ENCODE measurements around the gene SPPL3. TPM values are rescaled to one million over a fixed set of nuclear protein-coding genes. Genes with fewer than 3 reads are reported as not detected.

Gene SPPL3
- total RNA-seq, 1 experiment from 2014 or later, result 39.7 TPM

DNA sequence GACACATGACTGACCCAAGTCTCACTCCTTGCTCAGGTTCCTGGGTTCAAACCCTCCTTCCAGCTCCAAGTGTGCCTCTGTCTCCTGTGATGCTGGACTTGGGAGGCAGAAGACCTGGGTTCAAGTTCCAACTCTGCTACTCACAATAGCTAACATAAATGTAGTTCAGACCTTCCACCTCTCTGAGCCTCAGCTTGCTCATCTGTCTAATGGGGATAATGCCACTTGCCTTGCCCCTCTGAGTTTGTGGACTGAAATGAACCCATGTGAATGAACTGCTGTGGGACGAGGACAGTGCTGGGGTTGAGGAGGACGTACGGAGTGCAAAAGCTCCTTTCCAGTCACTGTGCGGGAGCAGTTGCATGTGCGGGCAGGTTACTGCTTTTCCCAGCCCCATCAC, 137.6 kb downstream of the SPPL3 start:
- no peak overlapping the region for H3K4me3 ChIP-seq (replicated peaks in 1 of 2; ENCODE audit: low read depth in 1 of 2, low read length in 2 of 2)
- H3K4me1 ChIP-seq (ENCODE audit: control insufficient read depth in 1 of 2, insufficient read depth in 2 of 2, low read length in 2 of 2), result no peaks in the 10 kb centered on the region
- ATAC-seq, result no peak
- intact Hi-C loops (cut with micrococcal nuclease), result no loop called here
- no peak for TF ChIP-seq EGR1 (IDR thresholded peaks at IDR 0.05; ENCODE audit: low read depth)
- no peak for TF ChIP-seq TCF7L2 (IDR thresholded peaks at IDR 0.05; ENCODE audit: borderline replicate concordance, extremely low read depth, insufficient read depth, insufficient read length)
- H3K9me2 ChIP-seq (ENCODE audit: insufficient read depth), result no peaks in the 10 kb centered on the region
- no peaks in the 10 kb centered on the region for H3K9me3 ChIP-seq (ENCODE audit: control insufficient read depth in 1 of 2, insufficient read depth in 1 of 2, low read depth in 1 of 2, low read length in 2 of 2)
- POLR2A ChIA-PET, result no interaction called here
- no peak overlapping the region for H3K4me2 ChIP-seq (ENCODE audit: low read length)
- H3K27ac ChIP-seq (ENCODE audit: low read depth, low read length), result no peak overlapping the region
- no peak overlapping the region for H3K9ac ChIP-seq (ENCODE audit: low read length)
- H3K36me3 ChIP-seq (ENCODE audit: control insufficient read depth in 1 of 2, insufficient read depth in 2 of 2, low read length in 2 of 2), result peaks cover 13% of the 10 kb centered on the region in 2 experiments; a peak in 3 of 4 replicates
- BruUV-seq (replicated peaks), result no TSS peak
- CTCF ChIA-PET, result no interaction called here
- H3K27me3 ChIP-seq (ENCODE audit: insufficient read depth, low read length), result no peaks in the 10 kb centered on the region
- RAD21 ChIA-PET (ENCODE audit: low non-redundant PET in 1 of 2, low total read pairs in 2 of 2, uncharacterized antibody in 2 of 2, unreplicated experiment in 2 of 2), result no interaction called here
- no peak for DNase-seq (ENCODE audit: low read depth, low spot score)
- H3K79me2 ChIP-seq (ENCODE audit: insufficient read depth, low read length), result no peaks in the 10 kb centered on the region
- no peaks in the 10 kb centered on the region for H4K20me1 ChIP-seq (ENCODE audit: insufficient read depth)
- H2AFZ ChIP-seq (ENCODE audit: low read depth, low read length, poor library complexity, severe bottlenecking), result no peak overlapping the region

- ChIA-PET POLR2A (no interaction called here), CTCF (no interaction called here), RAD21 (ENCODE audit: low non-redundant PET in 1 of 2, low total read pairs in 2 of 2, uncharacterized antibody in 2 of 2, unreplicated experiment in 2 of 2) (interaction anchor here in 1 of 2 experiments (0.6 kb wide), 1 partner anchor 143 kb away, joined by 3 read pairs; no protein-coding TSS in a partner anchor)
- Histone ChIP-seq H3K4me1 (ENCODE audit: control insufficient read depth in 1 of 2, insufficient read depth in 2 of 2, low read length in 2 of 2) (no peaks in the 10 kb centered on the region), H3K27me3 (ENCODE audit: insufficient read depth, low read length) (no peaks in the 10 kb centered on the region), H3K4me3 (replicated peaks in 1 of 2; ENCODE audit: low read depth in 1 of 2, low read length in 2 of 2) (no peak overlapping the region), H3K9me2 (ENCODE audit: insufficient read depth) (no peaks in the 10 kb centered on the region), H3K9ac (ENCODE audit: low read length) (no peak overlapping the region), H2AFZ (ENCODE audit: low read depth, low read length, poor library complexity, severe bottlenecking) (no peak overlapping the region), H3K27ac (ENCODE audit: low read depth, low read length) (no peak overlapping the region), H3K79me2 (ENCODE audit: insufficient read depth, low read length) (no peaks in the 10 kb centered on the region), H4K20me1 (ENCODE audit: insufficient read depth) (no peaks in the 10 kb centered on the region), H3K9me3 (ENCODE audit: control insufficient read depth in 1 of 2, insufficient read depth in 1 of 2, low read depth in 1 of 2, low read length in 2 of 2) (no peaks in the 10 kb centered on the region), H3K36me3 (ENCODE audit: control insufficient read depth in 1 of 2, insufficient read depth in 2 of 2, low read length in 2 of 2) (peaks cover 13% of the 10 kb centered on the region in 2 experiments; a peak in 3 of 4 replicates), H3K4me2 (ENCODE audit: low read length) (no peak overlapping the region)
- BruUV-seq (replicated peaks), result no TSS peak
- intact Hi-C loops (cut with micrococcal nuclease), result no loop called here
- DNase-seq (ENCODE audit: low read depth, low spot score) (no peak), ATAC-seq (no peak)
- TF ChIP-seq SP1 (IDR thresholded peaks at IDR 0.05; ENCODE audit: low read depth), result no peak
- TF ChIP-seq YY1 (IDR thresholded peaks at IDR 0.05; ENCODE audit: extremely low read depth, insufficient replicate concordance, low read depth, low read length), result no peak
- no peak for TF ChIP-seq RAD21 (IDR thresholded peaks at IDR 0.05; ENCODE audit: low read depth)
- TF ChIP-seq FOSL1 (IDR thresholded peaks at IDR 0.05; ENCODE audit: low read depth), result no peak
- TF ChIP-seq MAX (IDR thresholded peaks at IDR 0.05), result no peak
- no peak for TF ChIP-seq ZFX (IDR thresholded peaks at IDR 0.05)
- TF ChIP-seq SRF (IDR thresholded peaks at IDR 0.05; ENCODE audit: low read depth), result no peak
- TF ChIP-seq CBX3 (IDR thresholded peaks at IDR 0.05; ENCODE audit: low read depth), result no peak
- no peak for TF ChIP-seq EZH2 (IDR thresholded peaks at IDR 0.05)
- no peak for TF ChIP-seq POLR2A (IDR thresholded peaks at IDR 0.05; ENCODE audit: borderline replicate concordance, extremely low read depth, insufficient read depth, insufficient read length)
- no peak for TF ChIP-seq POLR2AphosphoS5 (IDR thresholded peaks at IDR 0.05; ENCODE audit: low read depth, low read length)
- no peak for TF ChIP-seq SIN3A (IDR thresholded peaks at IDR 0.05; ENCODE audit: low read depth)
Observed at GRCh38 chr12:120764816-120765215, 139.3 kb downstream of the SPPL3 start.

Measured in HCT116 (cell line).